Glutamatergic neuron (in vitro differentiated cells): Measurements from ENCODE around the gene DENND5A. TPM values are rescaled to one million over a fixed set of nuclear protein-coding genes. Genes with fewer than 3 reads are reported as not detected.

Source experiments
- DNase-seq: peaks from one replicate; pipeline ENCODE4 v3.0.0; 2022
- H3K27ac Mint-ChIP-seq: one replicate; pipeline ENCODE4 v1.8.0; 2020; ENCODE audit warnings: mild to moderate bottlenecking, mixed read lengths, inconsistent platforms; ENCODE audit not compliant: unreplicated experiment
- H3K27me3 Mint-ChIP-seq: one replicate; pipeline ENCODE4 v1.8.0; 2020; ENCODE audit warnings: mild to moderate bottlenecking, moderate library complexity, mixed read lengths, inconsistent platforms; ENCODE audit not compliant: unreplicated experiment
- H3K36me3 Mint-ChIP-seq: one replicate; pipeline ENCODE4 v1.8.0; 2020; ENCODE audit warnings: mild to moderate bottlenecking, mixed read lengths, inconsistent platforms; ENCODE audit not compliant: unreplicated experiment
- H3K4me1 Mint-ChIP-seq: one replicate; pipeline ENCODE4 v1.8.0; 2020; ENCODE audit warnings: mild to moderate bottlenecking, low read depth, mixed read lengths, inconsistent platforms; ENCODE audit not compliant: unreplicated experiment
- H3K4me3 Mint-ChIP-seq: one replicate; pipeline ENCODE4 v1.8.0; 2020; ENCODE audit warnings: mild to moderate bottlenecking, mixed read lengths, inconsistent platforms; ENCODE audit not compliant: unreplicated experiment
- H3K9me3 Mint-ChIP-seq: one replicate; pipeline ENCODE4 v1.8.0; 2020; ENCODE audit warnings: mild to moderate bottlenecking, moderate library complexity, mixed read lengths, inconsistent platforms; ENCODE audit not compliant: unreplicated experiment
- total RNA-seq: library from RNA; stranded (reverse); fragmentation: NEBNext Ultra II Directional; extraction: Animal tissue kit (Norgen Biotek cat#: 25700); gene quantifications from one replicate; pipeline ENCODE4 v1.2.1, GENCODE V29; 2021; ENCODE audit not compliant: unreplicated experiment
- TF ChIP-seq, protein P1 (sequence below): fragments of 200-600 bp; sonication (generic); IDR thresholded peaks from one replicate; pipeline ENCODE4 v1.5.0; 2021; ENCODE audit not compliant: partially characterized antibody, unreplicated experiment

Gene DENND5A
- total RNA-seq, 1 donor from 2014 or later = 155 TPM

DNA sequence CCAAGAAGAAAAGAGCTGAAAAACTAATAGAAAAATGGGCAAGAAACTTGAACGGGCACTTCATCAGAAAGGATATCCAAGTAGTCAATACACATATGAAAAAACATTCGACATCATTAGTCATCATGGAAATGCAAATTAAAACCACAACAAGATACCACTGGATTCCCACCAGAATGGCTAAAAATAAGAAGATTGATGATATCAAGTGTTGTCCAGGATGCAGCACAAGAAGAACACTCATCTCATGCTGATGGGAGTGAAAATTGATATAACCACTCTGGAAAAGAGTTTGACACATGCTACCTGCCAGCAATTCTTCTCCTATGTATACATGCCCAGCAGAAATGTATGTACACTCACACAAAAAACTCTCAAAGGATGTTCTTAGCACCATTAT lies 146.9 kb downstream of the DENND5A start:
- Mint-ChIP-seq H3K9me3 (peaks cover 4% of the 10 kb centered on the region), H3K4me3 (no peak overlapping the region), H3K36me3 (peaks cover 18% of the 10 kb centered on the region), H3K4me1 (peaks cover 6% of the 10 kb centered on the region), H3K27me3 (peaks cover 2% of the 10 kb centered on the region), H3K27ac (no peak overlapping the region)
- TF ChIP-seq, protein P1, sequence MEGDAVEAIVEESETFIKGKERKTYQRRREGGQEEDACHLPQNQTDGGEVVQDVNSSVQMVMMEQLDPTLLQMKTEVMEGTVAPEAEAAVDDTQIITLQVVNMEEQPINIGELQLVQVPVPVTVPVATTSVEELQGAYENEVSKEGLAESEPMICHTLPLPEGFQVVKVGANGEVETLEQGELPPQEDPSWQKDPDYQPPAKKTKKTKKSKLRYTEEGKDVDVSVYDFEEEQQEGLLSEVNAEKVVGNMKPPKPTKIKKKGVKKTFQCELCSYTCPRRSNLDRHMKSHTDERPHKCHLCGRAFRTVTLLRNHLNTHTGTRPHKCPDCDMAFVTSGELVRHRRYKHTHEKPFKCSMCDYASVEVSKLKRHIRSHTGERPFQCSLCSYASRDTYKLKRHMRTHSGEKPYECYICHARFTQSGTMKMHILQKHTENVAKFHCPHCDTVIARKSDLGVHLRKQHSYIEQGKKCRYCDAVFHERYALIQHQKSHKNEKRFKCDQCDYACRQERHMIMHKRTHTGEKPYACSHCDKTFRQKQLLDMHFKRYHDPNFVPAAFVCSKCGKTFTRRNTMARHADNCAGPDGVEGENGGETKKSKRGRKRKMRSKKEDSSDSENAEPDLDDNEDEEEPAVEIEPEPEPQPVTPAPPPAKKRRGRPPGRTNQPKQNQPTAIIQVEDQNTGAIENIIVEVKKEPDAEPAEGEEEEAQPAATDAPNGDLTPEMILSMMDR = no peak
- DNase-seq = no peak

DNA sequence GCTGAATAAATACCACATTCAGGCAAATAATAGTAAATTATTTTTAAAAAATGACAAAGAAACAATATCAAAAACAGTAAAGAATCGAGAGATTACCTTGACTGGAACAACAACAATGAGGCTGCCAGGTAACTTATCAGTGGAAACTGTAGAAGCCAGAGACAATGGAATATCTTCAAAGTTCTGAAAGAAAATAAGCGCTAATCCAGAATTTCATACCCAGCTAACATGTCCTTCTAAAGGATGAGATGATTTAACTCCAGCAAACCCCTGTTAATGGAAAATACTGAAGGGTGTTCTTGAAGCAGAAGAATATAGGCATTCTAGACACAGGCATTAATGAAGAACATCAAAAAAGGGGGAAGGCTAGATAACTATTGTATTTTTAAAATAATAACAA lies 153.1 kb downstream of the DENND5A start:
- no peaks in the 10 kb centered on the region for H3K4me1 Mint-ChIP-seq
- H3K27ac Mint-ChIP-seq = no peak overlapping the region
- peaks cover 1% of the 10 kb centered on the region for H3K9me3 Mint-ChIP-seq
- DNase-seq = no peak
- TF ChIP-seq, protein P1 = no peak
- peaks cover 30% of the 10 kb centered on the region for H3K36me3 Mint-ChIP-seq
- H3K27me3 Mint-ChIP-seq = peaks cover 3% of the 10 kb centered on the region
- no peak overlapping the region for H3K4me3 Mint-ChIP-seq

DNA sequence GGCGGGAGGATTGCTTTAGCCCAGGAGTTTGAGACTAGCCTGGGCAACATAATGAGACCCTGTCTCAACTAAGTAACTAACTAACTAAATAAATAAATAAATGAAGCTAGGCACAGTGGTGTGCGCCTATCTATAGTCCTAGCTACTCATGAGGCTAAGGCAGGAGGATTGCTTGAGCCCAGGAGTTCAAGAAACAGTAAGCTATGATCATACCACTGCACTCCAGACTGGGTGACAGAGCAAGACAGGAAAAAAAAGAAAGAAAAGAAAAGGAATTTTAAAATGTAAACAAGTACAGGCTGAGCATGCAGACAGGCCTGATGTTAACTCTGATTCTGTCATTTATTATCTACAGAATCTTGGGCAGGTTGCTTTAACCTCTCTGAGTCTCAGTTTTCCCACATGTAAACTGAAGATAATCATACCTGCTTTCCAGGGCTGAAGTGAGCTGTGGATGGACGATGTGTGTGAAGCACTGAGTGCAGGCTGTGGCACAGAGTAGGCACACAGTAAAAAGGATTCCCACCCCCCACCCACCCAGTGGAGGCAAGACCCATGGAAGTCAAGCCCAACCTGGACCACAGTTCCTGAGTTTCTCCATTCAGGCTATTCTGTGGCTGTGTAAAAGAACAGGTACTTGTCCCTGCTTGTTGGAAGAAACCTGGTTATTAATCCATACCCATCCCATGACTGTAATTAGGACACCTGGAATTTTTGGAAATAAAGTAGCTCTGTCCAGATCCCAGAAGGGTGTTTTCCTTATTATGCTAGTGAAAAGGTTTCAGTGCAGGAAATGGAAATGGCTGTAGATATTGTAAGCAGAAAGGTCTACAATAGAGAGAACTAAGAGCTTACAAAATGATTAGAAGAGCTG lies 155.1 kb downstream of the DENND5A start:
- peaks cover 3% of the 10 kb centered on the region for H3K27me3 Mint-ChIP-seq
- TF ChIP-seq, protein P1 = no peak
- peaks cover 1% of the 10 kb centered on the region for H3K9me3 Mint-ChIP-seq
- no peaks in the 10 kb centered on the region for H3K4me1 Mint-ChIP-seq
- H3K27ac Mint-ChIP-seq = no peak overlapping the region
- H3K4me3 Mint-ChIP-seq = no peak overlapping the region
- peaks cover 23% of the 10 kb centered on the region for H3K36me3 Mint-ChIP-seq
- DNase-seq = no peak

DNA sequence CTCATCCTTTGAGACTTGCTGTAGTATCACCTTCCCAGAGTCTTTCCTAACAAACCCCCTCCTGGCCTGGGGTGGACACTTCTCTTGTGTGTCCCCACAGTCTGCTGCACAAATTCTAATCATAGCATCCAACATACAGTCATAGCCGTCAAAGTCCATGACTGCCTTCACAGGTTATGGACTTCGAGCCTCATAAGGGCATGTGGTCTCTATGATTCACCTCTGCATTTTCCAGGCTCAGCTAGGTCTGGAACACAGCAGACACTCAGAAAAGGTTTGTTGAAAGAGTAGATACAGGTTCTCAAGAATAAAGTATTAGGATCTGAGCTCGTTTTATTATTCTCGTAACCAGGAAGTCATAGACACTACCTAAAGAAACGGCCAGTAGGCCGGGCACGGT lies 160.6 kb downstream of the DENND5A start:
- no peak overlapping the region for H3K4me3 Mint-ChIP-seq
- H3K27me3 Mint-ChIP-seq = no peaks in the 10 kb centered on the region
- TF ChIP-seq, protein P1 = no peak
- no peak overlapping the region for H3K27ac Mint-ChIP-seq
- no peaks in the 10 kb centered on the region for H3K36me3 Mint-ChIP-seq
- H3K4me1 Mint-ChIP-seq = peaks cover 2% of the 10 kb centered on the region
- H3K9me3 Mint-ChIP-seq = no peaks in the 10 kb centered on the region
- DNase-seq = no peak

DNA sequence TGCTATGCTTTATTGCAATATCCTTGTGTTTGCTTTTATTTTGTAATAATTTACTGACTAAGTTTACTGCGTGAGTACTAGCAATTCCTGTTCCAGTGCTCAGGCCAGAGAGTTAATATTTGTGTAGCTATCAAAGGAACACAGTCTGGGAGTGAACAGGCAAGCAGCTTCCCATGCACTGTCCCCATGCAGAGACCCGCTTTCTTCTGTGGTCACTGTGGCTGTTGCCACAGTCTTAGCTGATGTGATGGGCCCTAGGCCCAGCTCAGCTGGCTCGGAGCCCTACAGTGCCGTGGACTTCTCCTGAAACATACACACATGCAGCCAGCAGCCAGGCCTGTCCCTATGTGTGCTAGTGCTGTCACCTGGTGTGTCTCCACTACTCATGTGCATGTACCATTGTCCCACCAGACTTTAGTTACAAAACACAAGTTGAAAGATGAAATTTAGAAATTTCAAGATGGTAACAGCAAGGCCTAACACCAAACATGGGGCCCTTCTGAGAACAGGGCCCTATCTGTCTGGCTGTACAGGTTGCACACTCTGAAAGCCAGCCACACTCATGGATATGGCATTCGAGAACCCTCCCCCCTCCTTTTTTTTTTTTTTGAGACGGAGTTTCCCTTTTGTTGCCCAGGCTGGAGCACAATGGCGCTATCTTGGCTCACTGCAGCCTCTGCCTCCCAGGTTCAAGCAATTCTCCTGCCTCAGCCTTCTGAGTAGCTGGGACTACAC lies 161.4 kb downstream of the DENND5A start:
- Mint-ChIP-seq H3K36me3 (no peaks in the 10 kb centered on the region), H3K4me1 (peaks cover 3% of the 10 kb centered on the region), H3K27ac (no peak overlapping the region), H3K4me3 (no peak overlapping the region), H3K9me3 (no peaks in the 10 kb centered on the region), H3K27me3 (no peaks in the 10 kb centered on the region)
- DNase-seq = no peak
- TF ChIP-seq, protein P1 = no peak
